Mesothelial cell of epicardium (in vitro differentiated cells): ENCODE results near the gene MOK. TPM values are rescaled to one million over a fixed set of nuclear protein-coding genes. Genes with fewer than 3 reads are reported as not detected.

ENCODE experiments used
- DNase-seq, 2 experiments: peaks; one replicate each; pipeline ENCODE4 v3.0.0; 2021; ENCODE audit warnings: low spot score in 2 of 2; ENCODE audit not compliant: unreplicated experiment in 2 of 2
- H3K27ac Mint-ChIP-seq: 2 replicates; pipeline ENCODE4 v1.8.0; 2021; ENCODE audit warnings: mixed read lengths
- H3K27me3 Mint-ChIP-seq: 2 replicates; pipeline ENCODE4 v1.8.0; 2021; ENCODE audit warnings: low read depth, mixed read lengths
- H3K36me3 Mint-ChIP-seq: 2 replicates; pipeline ENCODE4 v1.8.0; 2021; ENCODE audit warnings: mixed read lengths
- H3K4me1 Mint-ChIP-seq: 2 replicates; pipeline ENCODE4 v1.8.0; 2021; ENCODE audit warnings: mixed read lengths
- H3K4me3 Mint-ChIP-seq: 2 replicates; pipeline ENCODE4 v1.8.0; 2021; ENCODE audit warnings: mild to moderate bottlenecking, moderate library complexity, mixed read lengths
- H3K9me3 Mint-ChIP-seq: 2 replicates; pipeline ENCODE4 v1.8.0; 2021; ENCODE audit warnings: mixed read lengths
- CTCF ChIP-seq: fragments of 200-600 bp; sonication (generic); IDR thresholded peaks from one replicate; pipeline ENCODE4 v1.5.0; 2021; ENCODE audit warnings: antibody characterized with exemption; ENCODE audit not compliant: unreplicated experiment
- total RNA-seq: library from RNA; stranded (reverse); gene quantifications from 3 replicates; pipeline ENCODE4 v1.2.1, GENCODE V29; 2021

The MOK gene
- total RNA-seq, 1 donor from 2014 or later = 34.9 TPM

DNA sequence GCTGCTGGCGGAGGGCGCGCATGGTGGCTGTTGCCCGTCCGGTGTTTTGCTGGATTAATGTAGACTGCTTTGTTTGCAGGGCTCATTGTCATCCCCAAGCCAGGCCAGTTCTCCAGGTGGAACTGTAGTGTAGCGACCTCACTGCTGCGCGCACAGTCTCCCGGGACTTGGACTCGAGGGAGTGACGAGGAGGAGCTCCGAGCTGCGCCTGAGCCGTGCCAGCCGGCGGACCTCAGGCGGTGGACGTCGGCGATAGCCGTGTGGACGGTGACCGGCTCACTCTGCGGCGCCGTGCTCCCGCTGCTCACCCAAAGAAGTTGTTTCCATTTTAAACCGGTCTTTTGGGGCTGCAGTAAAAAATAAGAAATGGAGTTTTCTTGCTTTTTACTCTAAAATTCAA lies 82.2 kb downstream of the MOK start:
- Mint-ChIP-seq H3K27ac (no peak overlapping the region), H3K27me3 (no peaks in the 10 kb centered on the region), H3K4me3 (no peak overlapping the region), H3K9me3 (no peaks in the 10 kb centered on the region), H3K4me1 (no peaks in the 10 kb centered on the region), H3K36me3 (peaks cover 15% of the 10 kb centered on the region)
- no peak for DNase-seq
- TF ChIP-seq CTCF = no peak

GRCh38 chr14:102222009-102222575 lies 82.9 kb downstream of the MOK start:
- no peak for DNase-seq
- H3K4me1 Mint-ChIP-seq = no peaks in the 10 kb centered on the region
- no peak for TF ChIP-seq CTCF
- peaks cover 15% of the 10 kb centered on the region for H3K36me3 Mint-ChIP-seq
- no peak overlapping the region for H3K4me3 Mint-ChIP-seq
- no peak overlapping the region for H3K27ac Mint-ChIP-seq
- H3K27me3 Mint-ChIP-seq = no peaks in the 10 kb centered on the region
- no peaks in the 10 kb centered on the region for H3K9me3 Mint-ChIP-seq

DNA sequence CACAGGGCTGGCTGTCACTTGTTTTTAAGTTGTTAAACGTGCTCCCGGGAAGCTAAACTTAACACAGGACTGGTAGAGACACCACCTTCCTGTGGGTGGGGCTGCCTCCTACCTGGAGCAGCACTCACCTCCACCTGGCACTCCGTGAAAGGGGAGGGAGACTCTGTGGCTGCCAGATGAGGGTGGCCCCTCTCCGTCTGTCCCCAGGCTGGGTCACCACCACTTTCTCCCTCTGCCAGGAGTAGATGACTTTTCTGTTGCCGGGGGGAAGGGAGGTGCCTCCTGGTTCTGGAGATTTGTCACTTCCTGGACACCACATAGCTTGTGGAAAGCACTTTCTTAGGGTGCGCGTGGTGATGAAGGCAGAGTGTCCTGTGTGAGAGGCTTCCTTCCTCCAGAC lies 83.9 kb downstream of the MOK start:
- no peaks in the 10 kb centered on the region for H3K27me3 Mint-ChIP-seq

GRCh38 chr14:102220031-102220430 lies 84.9 kb downstream of the MOK start:
- no peak for DNase-seq

More for the DNA sequence above, 83.9 kb downstream of the MOK start:
- Mint-ChIP-seq H3K4me3 (no peak overlapping the region), H3K9me3 (no peaks in the 10 kb centered on the region), H3K36me3 (peaks cover 15% of the 10 kb centered on the region), H3K4me1 (no peaks in the 10 kb centered on the region), H3K27ac (no peak overlapping the region)
- DNase-seq = no peak
- TF ChIP-seq CTCF = no peak

GRCh38 chr14:102219316-102219715 lies 85.6 kb downstream of the MOK start:
- no peak for TF ChIP-seq CTCF
- Mint-ChIP-seq H3K4me1 (no peaks in the 10 kb centered on the region), H3K27me3 (no peaks in the 10 kb centered on the region), H3K9me3 (no peaks in the 10 kb centered on the region), H3K4me3 (no peak overlapping the region), H3K36me3 (peaks cover 3% of the 10 kb centered on the region), H3K27ac (no peak overlapping the region)
- DNase-seq = no peak

More at GRCh38 chr14:102220031-102220430, 84.9 kb downstream of the MOK start:
- no peaks in the 10 kb centered on the region for H3K9me3 Mint-ChIP-seq
- H3K27ac Mint-ChIP-seq = no peak overlapping the region
- H3K36me3 Mint-ChIP-seq = peaks cover 8% of the 10 kb centered on the region
- H3K4me1 Mint-ChIP-seq = no peaks in the 10 kb centered on the region
- H3K4me3 Mint-ChIP-seq = no peak overlapping the region
- no peaks in the 10 kb centered on the region for H3K27me3 Mint-ChIP-seq
- TF ChIP-seq CTCF = no peak

DNA sequence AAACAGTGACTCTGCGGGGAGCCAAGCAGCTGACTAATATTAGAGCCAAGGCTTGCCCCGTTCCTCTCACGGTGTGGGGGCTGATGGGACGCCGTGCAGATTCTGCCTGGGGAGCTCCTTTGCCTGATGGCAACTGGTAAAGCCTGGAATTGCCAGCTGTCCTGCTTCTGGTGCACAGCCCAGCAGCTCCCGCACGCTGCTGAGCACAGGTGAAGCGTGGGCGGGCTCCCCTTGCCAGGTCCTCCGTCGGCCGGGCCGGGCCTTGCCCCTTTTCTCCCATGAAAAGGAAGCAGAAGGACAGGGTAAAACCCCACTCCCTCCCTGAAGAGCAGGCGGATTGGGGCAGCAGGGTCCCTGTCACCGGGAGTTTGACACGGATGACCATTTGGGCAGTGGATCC lies 86.3 kb downstream of the MOK start:
- no peak overlapping the region for H3K4me3 Mint-ChIP-seq
- peaks cover 3% of the 10 kb centered on the region for H3K36me3 Mint-ChIP-seq
- no peaks in the 10 kb centered on the region for H3K4me1 Mint-ChIP-seq
- no peaks in the 10 kb centered on the region for H3K27me3 Mint-ChIP-seq
- H3K27ac Mint-ChIP-seq = no peak overlapping the region
- no peaks in the 10 kb centered on the region for H3K9me3 Mint-ChIP-seq
- no peak for DNase-seq
- TF ChIP-seq CTCF = no peak
